OCI-LY1 (cell line): ENCODE results near the gene SLU7.

ENCODE experiments used
- H2AFZ ChIP-seq: fragments of 200-600 bp; sonication (generic), shearing (Covaris generic); 2 replicates; pipeline ENCODE4 v1.6.0; 2014; ENCODE audit warnings: antibody characterized with exemption, mild to moderate bottlenecking, low read length
- H3F3A ChIP-seq: fragments of 200-600 bp; sonication (generic), shearing (Covaris generic); 2 replicates; pipeline ENCODE4 v1.6.0; 2014; ENCODE audit warnings: mild to moderate bottlenecking, antibody characterized with exemption, low read length, moderate library complexity; ENCODE audit not compliant: insufficient read depth
- H3K27ac ChIP-seq: fragments of 200-600 bp; sonication (generic); 2 replicates; pipeline ENCODE4 v1.5.1; 2014; ENCODE audit warnings: low read length, mixed run types, mild to moderate bottlenecking, low read depth; ENCODE audit not compliant: poor library complexity, severe bottlenecking
- H3K27me3 ChIP-seq: fragments of 200-600 bp; sonication (generic); 2 replicates; pipeline ENCODE4 v1.6.0; 2014; ENCODE audit warnings: antibody characterized with exemption, mild to moderate bottlenecking, low read length, moderate library complexity; ENCODE audit not compliant: insufficient read depth
- H3K36me3 ChIP-seq: fragments of 200-600 bp; sonication (generic); 2 replicates; pipeline ENCODE4 v1.6.1; 2014; ENCODE audit warnings: mild to moderate bottlenecking, antibody characterized with exemption, low read length, moderate library complexity, mixed read lengths; ENCODE audit not compliant: insufficient read depth
- H3K4me1 ChIP-seq: fragments of 200-600 bp; sonication (generic); 2 replicates; pipeline ENCODE4 v1.5.1; 2014; ENCODE audit warnings: mild to moderate bottlenecking, low read length, moderate library complexity; ENCODE audit not compliant: insufficient read depth, severe bottlenecking
- H3K4me2 ChIP-seq: fragments of 200-600 bp; sonication (generic), shearing (Covaris generic); 2 replicates; pipeline ENCODE4 v1.6.1; 2014; ENCODE audit warnings: low read length
- H3K4me3 ChIP-seq: fragments of 200-600 bp; sonication (generic); 2 replicates; pipeline ENCODE4 v1.5.1; 2014; ENCODE audit warnings: low read length, low read depth, mild to moderate bottlenecking, mixed read lengths; ENCODE audit not compliant: poor library complexity, severe bottlenecking
- H3K79me2 ChIP-seq: fragments of 200-600 bp; shearing (Covaris generic); 2 replicates; pipeline ENCODE4 v1.6.1; 2016; ENCODE audit warnings: mixed run types, low read length, mixed read lengths; ENCODE audit not compliant: insufficient read depth
- H3K9ac ChIP-seq: fragments of 200-600 bp; sonication (generic), shearing (Covaris generic); 2 replicates; pipeline ENCODE4 v1.6.1; 2014; ENCODE audit warnings: mild to moderate bottlenecking, low read length, mixed read lengths
- H3K9me2 ChIP-seq: fragments of 200-600 bp; sonication (generic), shearing (Covaris generic); 2 replicates; pipeline ENCODE4 v1.6.1; 2014; ENCODE audit warnings: low read depth, mild to moderate bottlenecking, low read length, mixed read lengths
- H3K9me3 ChIP-seq: fragments of 200-600 bp; shearing (Covaris generic); 2 replicates; pipeline ENCODE4 v1.6.1; 2014; ENCODE audit warnings: low read length, mixed read lengths
- H4K20me1 ChIP-seq: fragments of 200-600 bp; sonication (generic), shearing (Covaris generic); 2 replicates; pipeline ENCODE4 v1.6.0; 2016; ENCODE audit warnings: mild to moderate bottlenecking, low read length; ENCODE audit not compliant: insufficient read depth
- CTCF ChIP-seq: fragments of 200-600 bp; sonication (generic), shearing (Covaris generic); IDR thresholded peaks from 2 replicates; pipeline ENCODE4 v1.5.1; 2017; ENCODE audit warnings: mild to moderate bottlenecking, antibody characterized with exemption, low read length, moderate library complexity, mixed read lengths
- EZH2 ChIP-seq: fragments of 200-600 bp; sonication (generic), shearing (Covaris generic); IDR thresholded peaks from 2 replicates; pipeline ENCODE4 v1.8.0; 2017; ENCODE audit warnings: borderline replicate concordance, mixed run types, mild to moderate bottlenecking, antibody characterized with exemption, low read length, moderate library complexity, mixed read lengths

SLU7 gene

DNA sequence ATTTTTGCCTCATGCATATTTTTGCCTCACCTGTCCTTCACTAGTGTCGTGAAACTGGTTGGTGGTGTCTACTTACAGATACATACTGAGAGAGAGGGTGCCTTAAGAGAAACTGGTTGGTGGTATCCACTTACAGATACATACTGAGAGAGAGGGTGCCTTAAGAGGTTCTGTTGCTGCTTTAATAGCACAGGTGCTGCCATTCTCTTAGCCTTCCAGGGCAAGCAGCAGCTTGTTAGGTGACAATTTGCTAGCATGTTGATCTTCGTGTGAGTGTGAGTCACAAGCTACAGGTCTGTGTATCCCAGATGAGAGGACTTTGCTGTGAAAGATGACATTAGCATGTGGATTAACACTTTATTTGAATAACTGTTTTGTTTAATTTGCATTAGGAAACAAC is 4.2 kb upstream of the SLU7 start:
- peaks cover 64% of the 10 kb centered on the region for H3K4me1 ChIP-seq
- peak overlapping the region; percentile 83 for H3K9ac ChIP-seq
- H3K9me2 ChIP-seq, result no peaks in the 10 kb centered on the region
- TF ChIP-seq EZH2, result no peak
- no peak for TF ChIP-seq CTCF
- H3F3A ChIP-seq, result no peaks in the 10 kb centered on the region
- peak overlapping the region; percentile 79 for H3K27ac ChIP-seq
- peaks cover 43% of the 10 kb centered on the region for H3K79me2 ChIP-seq
- peak overlapping the region; percentile 98 for H3K4me3 ChIP-seq
- peaks cover 59% of the 10 kb centered on the region for H3K36me3 ChIP-seq
- H3K27me3 ChIP-seq, result no peaks in the 10 kb centered on the region
- no peaks in the 10 kb centered on the region for H4K20me1 ChIP-seq
- no peaks in the 10 kb centered on the region for H3K9me3 ChIP-seq
- peak overlapping the region; percentile 92 for H3K4me2 ChIP-seq
- no peak overlapping the region for H2AFZ ChIP-seq

DNA sequence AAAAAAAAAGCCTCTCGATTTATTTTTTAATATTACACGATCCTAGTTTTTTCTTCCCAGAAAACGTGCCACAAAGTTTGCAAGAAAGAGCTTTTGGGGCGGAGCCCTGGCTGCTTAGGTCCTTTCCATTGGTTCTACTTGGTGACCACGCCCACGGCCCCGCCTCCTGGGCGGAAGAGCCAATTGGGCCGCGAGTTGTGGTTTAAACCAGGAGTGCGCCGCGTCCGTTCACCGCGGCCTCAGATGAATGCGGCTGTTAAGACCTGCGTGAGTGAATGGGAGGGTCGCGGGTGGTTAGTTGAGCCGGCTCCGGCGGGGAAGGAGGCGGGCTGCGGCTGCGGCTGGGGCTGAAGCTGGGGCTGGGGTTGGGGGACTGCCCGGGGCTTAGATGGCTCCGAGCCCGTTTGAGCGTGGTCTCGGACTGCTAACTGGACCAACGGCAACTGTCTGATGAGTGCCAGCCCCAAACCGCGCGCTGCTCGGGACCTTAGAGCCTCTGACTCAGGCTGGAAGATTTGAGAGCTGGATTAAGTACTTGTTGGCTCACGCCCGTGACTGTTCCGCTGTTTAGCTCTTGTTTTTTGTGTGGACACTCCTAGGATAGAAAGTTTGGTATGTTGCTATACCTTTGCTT is 2.9 kb upstream of the SLU7 start, which contains the start of gene PTTG1:
Gene PTTG1 (plus strand): TSS at position 231 of the 634 bp plus-strand sequence. CDS start 458 bp downstream, outside the sequence.
- H3K4me3 ChIP-seq, result peak within 1 kb of the TSS; percentile 98
- no peaks in the 10 kb centered on the region for H4K20me1 ChIP-seq
- no peak for TF ChIP-seq CTCF
- no peak for TF ChIP-seq EZH2
- peak within 1 kb of the TSS; percentile 83 for H3K9ac ChIP-seq
- H3F3A ChIP-seq, result no peaks in the 10 kb centered on the region
- peak within 1 kb of the TSS; percentile 92 for H3K4me2 ChIP-seq
- H3K27me3 ChIP-seq, result no peaks in the 10 kb centered on the region
- peak within 1 kb of the TSS; percentile 93 for H3K27ac ChIP-seq
- H3K4me1 ChIP-seq, result peaks cover 75% of the 10 kb centered on the region
- peaks cover 49% of the 10 kb centered on the region; the same call in 1 of the 2 replicates for H3K36me3 ChIP-seq
- H3K9me3 ChIP-seq, result no peaks in the 10 kb centered on the region
- peaks cover 56% of the 10 kb centered on the region for H3K79me2 ChIP-seq
- no peak within 1 kb of the TSS for H2AFZ ChIP-seq
- H3K9me2 ChIP-seq, result no peaks in the 10 kb centered on the region

GRCh38 chr5:160420331-160420610 is 1.4 kb upstream of the SLU7 start:
- TF ChIP-seq CTCF, result no peak
- no peak for TF ChIP-seq EZH2
- H3K79me2 ChIP-seq, result peaks cover 55% of the 10 kb centered on the region
- H3F3A ChIP-seq, result no peaks in the 10 kb centered on the region
- peaks cover 39% of the 10 kb centered on the region; the same call in 1 of the 2 replicates for H3K36me3 ChIP-seq
- H2AFZ ChIP-seq, result peak overlapping the region; percentile 27; the same call in 1 of the 2 replicates
- no peaks in the 10 kb centered on the region for H3K27me3 ChIP-seq
- H3K9me3 ChIP-seq, result no peaks in the 10 kb centered on the region
- H3K4me2 ChIP-seq, result peak overlapping the region; percentile 72
- H3K4me3 ChIP-seq, result peak overlapping the region; percentile 90
- peak overlapping the region; percentile 80; the same call in 1 of the 2 replicates for H3K9ac ChIP-seq
- no peaks in the 10 kb centered on the region for H3K9me2 ChIP-seq
- peaks cover 72% of the 10 kb centered on the region for H3K4me1 ChIP-seq
- no peaks in the 10 kb centered on the region for H4K20me1 ChIP-seq
- H3K27ac ChIP-seq, result peak overlapping the region; percentile 93
